ENCODE results near the gene IFT81. TPM values are rescaled to one million over a fixed set of nuclear protein-coding genes. Genes with fewer than 3 reads are reported as not detected.

The IFT81 gene
- total and polyA plus RNA-seq, 2 of the 13 experiments (the other 11 are each of a cell fraction or from before 2014, with no cell fraction given), result 4.2 to 13.0 TPM

DNA sequence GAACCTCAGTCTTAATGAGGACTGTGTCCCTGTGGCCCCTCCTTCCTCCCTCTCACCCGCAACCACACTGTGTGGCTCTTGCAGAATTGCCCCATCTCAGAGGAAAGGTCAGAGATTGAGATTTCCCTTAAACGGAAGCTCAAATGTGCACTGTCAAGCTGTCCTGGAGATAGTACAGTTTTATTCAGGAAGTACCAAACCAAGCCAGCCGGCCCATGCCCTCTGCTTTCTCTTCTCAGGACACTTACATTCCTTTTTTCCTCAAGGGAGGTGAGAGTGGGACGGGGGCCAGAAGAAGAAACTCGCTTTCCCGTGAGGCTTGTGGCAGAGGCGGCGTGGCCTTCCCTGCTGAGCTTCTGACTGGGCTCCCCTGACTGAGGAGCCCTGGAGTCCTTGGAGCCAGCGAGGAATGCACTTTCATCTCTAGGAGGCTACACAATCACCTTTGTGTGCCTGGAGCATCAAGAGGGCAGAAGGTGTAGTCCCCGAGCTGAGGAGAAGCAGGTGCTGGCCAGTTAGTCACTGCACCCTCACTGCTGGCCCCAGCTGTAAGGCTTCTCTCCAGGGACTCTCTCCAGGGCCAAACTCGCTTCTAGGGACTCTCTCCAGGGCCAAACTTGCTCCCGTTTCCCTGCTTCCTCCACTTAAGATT lies 132.7 kb downstream of the IFT81 start (continued):
- TF ChIP-seq BORCS8-MEF2B (CRISPR knock-in tag; IDR thresholded peaks at IDR 0.05) (0 out of 2 replicates have a peak, but pooled peaks have one; percentile 24), ZBTB8A (CRISPR knock-in tag; IDR thresholded peaks at IDR 0.05; ENCODE audit: borderline replicate concordance, low read depth) (no peak), ATM (IDR thresholded peaks at IDR 0.05; ENCODE audit: borderline replicate concordance) (no peak), KIAA2018 (CRISPR knock-in tag; IDR thresholded peaks at IDR 0.05; ENCODE audit: borderline replicate concordance) (no peak), HDAC1 (CRISPR knock-in tag; IDR thresholded peaks at IDR 0.05) (0 out of 2 replicates have a peak, but pooled peaks have one; percentile 27), NR2F6 (IDR thresholded peaks at IDR 0.05) (peak; percentile 48), NR2F6 (CRISPR knock-in tag; IDR thresholded peaks at IDR 0.05) (peak; percentile 23; the same call in 1 of the 2 replicates), FOXJ3 (CRISPR knock-in tag; IDR thresholded peaks at IDR 0.05; ENCODE audit: borderline replicate concordance) (no peak), RXRB (CRISPR knock-in tag; IDR thresholded peaks at IDR 0.05; ENCODE audit: borderline replicate concordance) (0 out of 2 replicates have a peak, but pooled peaks have one; percentile 21), TCF7L2 (IDR thresholded peaks at IDR 0.05; ENCODE audit: low read depth, low read length) (no peak), ZFP1 (CRISPR knock-in tag; IDR thresholded peaks at IDR 0.05) (no peak), LCORL (IDR thresholded peaks at IDR 0.05) (no peak), LCORL (CRISPR knock-in tag; IDR thresholded peaks at IDR 0.05) (peak; percentile 26; the same call in 1 of the 2 replicates), IRX3 (CRISPR knock-in tag; IDR thresholded peaks at IDR 0.05; ENCODE audit: borderline replicate concordance, low read depth) (no peak)
- TF ChIP-seq, protein P1, sequence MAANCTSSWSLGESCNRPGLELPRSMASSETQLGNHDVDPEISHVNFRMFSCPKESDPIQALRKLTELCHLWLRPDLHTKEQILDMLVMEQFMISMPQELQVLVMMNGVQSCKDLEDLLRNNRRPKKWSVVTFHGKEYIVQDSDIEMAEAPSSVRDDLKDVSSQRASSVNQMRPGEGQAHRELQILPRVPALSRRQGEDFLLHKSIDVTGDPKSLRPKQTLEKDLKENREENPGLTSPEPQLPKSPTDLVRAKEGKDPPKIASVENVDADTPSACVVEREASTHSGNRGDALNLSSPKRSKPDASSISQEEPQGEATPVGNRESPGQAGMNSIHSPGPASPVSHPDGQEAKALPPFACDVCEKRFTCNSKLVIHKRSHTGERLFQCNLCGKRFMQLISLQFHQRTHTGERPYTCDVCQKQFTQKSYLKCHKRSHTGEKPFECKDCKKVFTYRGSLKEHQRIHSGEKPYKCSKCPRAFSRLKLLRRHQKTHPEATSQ (CRISPR knock-in tag; IDR thresholded peaks at IDR 0.05; ENCODE audit: borderline replicate concordance), result 0 out of 2 replicates have a peak, but pooled peaks have one; percentile 39
- TF ChIP-seq, protein P2, sequence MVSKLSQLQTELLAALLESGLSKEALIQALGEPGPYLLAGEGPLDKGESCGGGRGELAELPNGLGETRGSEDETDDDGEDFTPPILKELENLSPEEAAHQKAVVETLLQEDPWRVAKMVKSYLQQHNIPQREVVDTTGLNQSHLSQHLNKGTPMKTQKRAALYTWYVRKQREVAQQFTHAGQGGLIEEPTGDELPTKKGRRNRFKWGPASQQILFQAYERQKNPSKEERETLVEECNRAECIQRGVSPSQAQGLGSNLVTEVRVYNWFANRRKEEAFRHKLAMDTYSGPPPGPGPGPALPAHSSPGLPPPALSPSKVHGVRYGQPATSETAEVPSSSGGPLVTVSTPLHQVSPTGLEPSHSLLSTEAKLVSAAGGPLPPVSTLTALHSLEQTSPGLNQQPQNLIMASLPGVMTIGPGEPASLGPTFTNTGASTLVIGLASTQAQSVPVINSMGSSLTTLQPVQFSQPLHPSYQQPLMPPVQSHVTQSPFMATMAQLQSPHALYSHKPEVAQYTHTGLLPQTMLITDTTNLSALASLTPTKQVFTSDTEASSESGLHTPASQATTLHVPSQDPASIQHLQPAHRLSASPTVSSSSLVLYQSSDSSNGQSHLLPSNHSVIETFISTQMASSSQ (IDR thresholded peaks at IDR 0.05; ENCODE audit: low read depth), result no peak
- TF ChIP-seq, protein P2 (CRISPR knock-in tag; IDR thresholded peaks at IDR 0.05; ENCODE audit: borderline replicate concordance), result no peak

Data from HepG2 (cell line).